Myometrial cell (primary cell): ENCODE measurements around the gene MROH8. TPM values are rescaled to one million over a fixed set of nuclear protein-coding genes. Genes with fewer than 3 reads are reported as not detected.

Source experiments
- total RNA-seq: library from RNA; depleted of rRNA; stranded (reverse); fragments of >200 nt; gene quantifications from 2 replicates; pipeline ENCODE4 v1.2.3, GENCODE V29; 2015

Gene MROH8
- under 0.01 and 0.89 TPM in 2 replicates for total RNA-seq

DNA sequence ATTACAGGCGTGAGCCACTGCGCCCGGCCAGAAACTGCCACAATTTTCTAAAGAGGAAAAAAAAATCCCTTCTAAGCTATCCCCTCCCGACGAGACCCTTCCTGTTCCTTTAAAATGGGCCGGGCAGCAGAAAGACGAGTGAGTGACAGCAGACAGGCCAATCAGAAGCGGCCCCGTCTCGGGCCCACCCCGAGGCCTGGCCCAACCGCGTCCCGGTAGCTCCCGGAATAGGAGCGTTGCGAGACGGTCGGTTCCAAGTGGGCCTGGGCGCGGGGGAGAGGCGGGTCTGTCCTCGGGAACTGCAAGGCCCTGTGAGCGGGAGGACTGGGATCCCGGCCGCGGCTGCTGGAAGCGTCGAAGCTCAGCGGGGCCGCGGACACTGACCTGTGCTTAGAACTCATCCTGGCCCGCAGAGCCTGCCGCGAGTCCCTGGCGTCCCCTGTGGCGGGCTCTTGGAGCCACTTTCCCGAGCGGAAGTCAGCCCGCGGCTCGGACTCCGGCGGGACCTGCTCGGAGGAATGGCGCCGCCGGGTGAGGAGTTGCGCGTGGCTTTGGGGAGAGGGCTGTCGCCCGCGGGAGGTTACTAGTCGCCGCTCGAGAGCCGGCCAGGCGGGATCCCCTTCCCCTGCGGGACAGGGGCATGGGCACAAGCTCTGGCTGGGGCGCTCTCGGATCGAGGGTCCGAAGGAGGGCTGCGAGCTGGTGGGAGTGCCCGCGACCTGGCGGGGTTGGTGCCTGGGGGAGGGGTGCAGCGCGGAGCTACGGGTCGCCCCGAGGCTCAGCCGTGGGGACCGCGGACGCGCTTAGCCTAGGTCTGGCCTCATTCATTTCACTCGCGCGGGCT lies at the start of gene MROH8, which contains the start of gene RPN2:
TSS of gene MROH8 (minus strand) at position 710 of the 844 bp plus-strand sequence.
TSS of gene RPN2 (plus strand) at position 492 of the 844 bp plus-strand sequence. CDS start at position 519, 27 bp downstream.

DNA sequence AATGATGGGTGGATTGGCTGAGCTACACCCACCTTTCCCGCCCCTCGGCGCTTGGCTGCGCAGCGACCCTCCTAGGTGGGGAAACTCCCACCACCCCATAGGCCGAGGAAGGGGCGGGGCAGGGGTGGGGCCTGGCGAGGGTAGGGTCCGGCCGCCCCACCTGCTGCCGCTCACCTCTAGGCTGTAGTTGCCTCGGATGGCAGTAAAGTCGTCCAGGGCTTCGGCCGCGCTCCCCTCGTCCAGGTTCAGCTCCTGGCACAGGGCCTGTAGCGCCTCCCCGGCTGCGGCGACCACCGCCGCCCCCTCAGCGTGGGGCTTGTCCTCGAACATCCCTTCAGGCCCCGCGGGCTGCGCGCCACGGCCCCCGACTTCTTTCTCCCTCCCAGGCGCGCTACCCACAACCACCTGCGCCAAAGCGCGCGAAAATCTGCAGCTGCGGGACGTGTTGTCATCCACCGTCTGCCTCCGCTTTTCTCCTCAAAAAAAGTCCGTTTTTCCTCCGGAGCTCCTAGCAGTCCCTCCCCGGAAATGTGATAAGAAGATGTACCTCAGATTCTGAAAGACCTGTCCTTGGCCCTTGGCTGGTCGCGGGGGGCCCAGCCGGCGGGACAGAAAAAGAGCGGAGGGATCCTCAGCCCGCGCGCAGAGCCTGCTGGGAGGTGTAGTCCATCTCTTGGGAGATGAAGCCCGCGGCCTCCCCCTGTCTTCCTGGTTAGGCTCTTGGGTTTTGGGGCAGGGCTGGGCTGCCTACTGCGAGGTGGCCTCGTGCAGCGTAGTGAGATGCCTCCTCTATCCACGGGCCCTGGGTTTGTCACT lies 83.5 kb downstream of the MROH8 start, which contains the start of gene RBL1:
TSS of gene RBL1 (minus strand) at position 399 of the 816 bp plus-strand sequence. CDS start at position 330, 69 bp downstream.

Other genes with a start within 250 kb of the MROH8 start
- gene SAMHD1, start 227.8 kb downstream of the MROH8 start, total RNA-seq, result 22.5 and 34.9 TPM in 2 replicates
- gene RBL1, start 83.6 kb downstream of the MROH8 start, total RNA-seq, result 3.2 and 7.4 TPM in 2 replicates
- gene RPN2, start 218 bp downstream of the MROH8 start, total RNA-seq, result 381 and 391 TPM in 2 replicates
- gene GHRH, start 82.3 kb upstream of the MROH8 start, total RNA-seq, result not detected in 2 replicates
- 33.1 and 33.2 TPM in 2 replicates for gene MANBAL, start 110.1 kb upstream of the MROH8 start, total RNA-seq
- gene SRC, start 166.6 kb upstream of the MROH8 start, total RNA-seq, result 11.9 and 18.7 TPM in 2 replicates